GM12865 (cell line): ENCODE results near the gene PPAT.
"Not testable (repeated sequence)": the region's sequence is repeated elsewhere in the genome, so short reads cannot be mapped to it uniquely, and the experiment has no call there.

Experiments used
- DNase-seq: peaks from one replicate; pipeline ENCODE4 v3.0.0; 2010; ENCODE audit warnings: low read depth
- H3K4me3 ChIP-seq: 2 replicates; pipeline ENCODE4 v1.5.1; 2011; ENCODE audit warnings: mild to moderate bottlenecking, low read depth, low read length, control low read depth
- TF ChIP-seq, protein P1 (sequence below): IDR thresholded peaks from 2 replicates; pipeline ENCODE4 v1.5.1; 2011; ENCODE audit warnings: low read length, control low read depth, low read depth, inconsistent platforms; ENCODE audit not compliant: insufficient read depth; ENCODE audit errors: missing control alignments

The PPAT gene

DNA sequence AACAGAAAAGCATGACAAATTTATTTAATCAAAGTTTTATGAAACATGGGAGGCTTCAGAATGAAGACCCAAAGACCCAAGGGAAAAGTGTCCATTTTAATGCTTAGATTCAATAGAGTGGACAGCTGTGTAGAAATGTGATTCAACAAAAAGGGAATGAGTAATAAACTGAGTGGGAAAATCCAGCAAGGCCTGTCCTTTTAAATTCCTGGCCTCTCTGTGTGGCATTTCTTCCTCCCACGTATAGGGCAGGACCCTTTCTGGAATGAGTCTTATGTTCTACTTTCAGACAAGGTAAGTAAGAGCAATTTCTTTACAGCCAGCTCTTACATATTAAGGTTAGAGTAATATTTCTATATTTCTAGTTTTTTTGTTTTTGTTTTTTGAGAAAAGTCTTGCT lies 62.6 kb downstream of the PPAT start:
- TF ChIP-seq, protein P1, sequence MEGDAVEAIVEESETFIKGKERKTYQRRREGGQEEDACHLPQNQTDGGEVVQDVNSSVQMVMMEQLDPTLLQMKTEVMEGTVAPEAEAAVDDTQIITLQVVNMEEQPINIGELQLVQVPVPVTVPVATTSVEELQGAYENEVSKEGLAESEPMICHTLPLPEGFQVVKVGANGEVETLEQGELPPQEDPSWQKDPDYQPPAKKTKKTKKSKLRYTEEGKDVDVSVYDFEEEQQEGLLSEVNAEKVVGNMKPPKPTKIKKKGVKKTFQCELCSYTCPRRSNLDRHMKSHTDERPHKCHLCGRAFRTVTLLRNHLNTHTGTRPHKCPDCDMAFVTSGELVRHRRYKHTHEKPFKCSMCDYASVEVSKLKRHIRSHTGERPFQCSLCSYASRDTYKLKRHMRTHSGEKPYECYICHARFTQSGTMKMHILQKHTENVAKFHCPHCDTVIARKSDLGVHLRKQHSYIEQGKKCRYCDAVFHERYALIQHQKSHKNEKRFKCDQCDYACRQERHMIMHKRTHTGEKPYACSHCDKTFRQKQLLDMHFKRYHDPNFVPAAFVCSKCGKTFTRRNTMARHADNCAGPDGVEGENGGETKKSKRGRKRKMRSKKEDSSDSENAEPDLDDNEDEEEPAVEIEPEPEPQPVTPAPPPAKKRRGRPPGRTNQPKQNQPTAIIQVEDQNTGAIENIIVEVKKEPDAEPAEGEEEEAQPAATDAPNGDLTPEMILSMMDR = no peak
- no peak for DNase-seq
- no peak overlapping the region for H3K4me3 ChIP-seq

DNA sequence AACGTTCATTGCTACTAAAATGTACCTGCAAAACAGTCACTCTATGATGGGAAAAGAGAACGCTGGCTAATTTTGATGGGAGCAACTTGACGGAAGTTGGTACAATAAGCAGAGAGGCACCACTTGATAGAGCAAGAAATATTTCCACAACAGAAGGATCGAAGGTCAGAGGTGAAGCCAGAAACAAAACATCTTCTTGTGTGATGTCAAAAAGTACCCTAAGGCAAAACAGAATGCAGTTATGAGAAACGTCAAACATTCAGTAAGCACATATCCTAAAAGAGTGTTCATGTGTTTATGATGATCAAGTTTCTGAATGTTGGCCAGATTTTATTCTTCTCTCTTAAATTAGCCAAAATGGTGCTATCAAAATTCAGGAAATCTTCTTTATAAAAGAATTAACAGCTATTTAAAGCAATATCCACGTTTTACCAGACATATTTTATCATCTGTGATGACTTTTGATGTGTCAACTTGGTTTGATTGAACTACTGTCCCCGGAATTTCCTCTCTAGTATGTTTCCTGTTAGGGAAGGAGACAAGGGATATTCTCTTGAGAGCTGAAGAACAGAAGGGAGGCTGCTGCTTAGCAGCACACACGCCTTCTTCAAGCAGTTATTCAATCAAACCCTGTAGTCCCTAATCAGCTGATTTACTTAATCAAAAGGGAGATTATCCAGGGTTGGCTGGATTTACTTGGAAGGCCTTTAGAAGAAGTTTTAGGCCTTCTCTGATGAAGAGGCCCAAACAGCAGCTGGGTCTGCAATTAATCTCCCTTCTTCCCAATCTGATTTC lies 63.8 kb downstream of the PPAT start:
- no peak for DNase-seq
- TF ChIP-seq, protein P1 = no peak
- no peak overlapping the region for H3K4me3 ChIP-seq

DNA sequence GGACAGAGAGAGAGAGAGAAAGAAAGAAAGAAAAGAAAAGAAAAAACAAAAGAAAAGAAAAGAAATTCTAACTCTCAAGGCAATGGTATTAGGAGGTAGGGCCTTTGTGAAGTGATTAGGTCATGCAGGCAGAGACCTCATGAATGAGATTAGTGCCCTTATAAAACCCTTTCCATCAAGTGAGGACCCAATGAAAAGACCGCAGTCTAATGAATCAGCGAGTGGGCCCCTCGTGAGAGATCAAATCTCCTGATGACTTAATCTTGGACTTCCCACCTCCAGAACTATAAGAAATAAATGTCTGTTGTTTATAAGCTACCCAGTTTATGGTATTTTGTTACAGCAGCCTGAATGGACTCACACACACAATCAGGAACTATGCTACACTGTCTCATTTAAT lies 65.0 kb downstream of the PPAT start:
- TF ChIP-seq, protein P1 = no peak
- H3K4me3 ChIP-seq = no peak overlapping the region
- no peak for DNase-seq

DNA sequence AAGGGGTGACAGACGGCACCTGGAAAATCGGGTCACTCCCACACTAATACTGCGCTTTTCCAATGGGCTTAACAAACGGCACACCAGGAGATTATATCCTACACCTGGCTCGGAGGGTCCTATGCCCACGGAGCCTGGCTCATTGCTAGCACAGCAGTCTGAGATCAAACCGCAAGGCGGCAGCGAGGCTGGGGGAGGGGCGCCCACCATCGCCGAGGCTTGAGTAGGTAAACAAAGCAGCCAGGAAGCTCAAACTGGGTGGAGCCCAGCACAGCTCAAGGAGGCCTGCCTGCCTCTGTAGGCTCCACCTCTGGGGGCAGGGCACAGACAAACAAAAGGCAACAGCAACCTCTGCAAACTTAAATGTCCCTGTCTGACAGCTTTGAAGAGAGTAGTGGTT lies 72.4 kb downstream of the PPAT start:
- H3K4me3 ChIP-seq, DNase-seq: not testable (repeated sequence)

DNA sequence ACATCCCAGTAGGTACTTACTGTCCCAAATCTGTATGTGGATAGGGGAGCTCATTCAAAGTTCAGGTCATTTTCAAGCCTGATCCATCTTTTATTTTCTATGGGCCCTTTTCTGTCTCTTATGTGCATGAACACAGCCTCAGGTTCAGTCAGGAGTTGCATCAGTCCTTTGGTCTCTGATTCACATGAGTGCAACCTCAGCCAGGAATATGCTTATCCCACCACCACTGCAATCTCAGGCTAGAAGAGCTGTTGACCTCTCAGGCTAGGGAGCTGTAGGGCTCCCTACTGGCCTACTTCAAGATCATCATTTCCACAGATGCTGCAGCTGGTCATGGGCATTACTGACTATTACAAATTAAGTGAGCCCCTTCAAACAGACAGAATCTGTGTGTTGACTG lies 75.3 kb downstream of the PPAT start:
- DNase-seq = no peak
- no peak overlapping the region for H3K4me3 ChIP-seq
- TF ChIP-seq, protein P1 = no peak

DNA sequence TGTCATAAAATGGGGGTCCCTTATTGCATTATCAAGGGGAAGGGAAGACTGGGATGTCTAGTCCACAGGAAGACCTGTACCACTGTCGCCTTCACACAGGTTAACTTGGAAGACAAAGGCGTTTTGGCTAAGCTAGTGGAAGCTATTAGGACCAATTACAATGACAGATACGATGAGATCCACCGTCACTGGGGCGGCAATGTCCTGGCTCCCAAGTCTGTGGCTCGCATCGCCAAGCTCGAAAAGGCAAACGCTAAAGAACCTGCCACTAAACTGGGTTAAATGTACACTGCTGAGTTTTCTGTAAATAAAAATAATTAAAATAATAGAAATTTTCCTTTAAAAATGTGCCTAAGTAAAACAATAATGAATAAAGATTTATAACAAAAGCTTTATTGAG lies 78.8 kb downstream of the PPAT start:
- no peak for DNase-seq

DNA sequence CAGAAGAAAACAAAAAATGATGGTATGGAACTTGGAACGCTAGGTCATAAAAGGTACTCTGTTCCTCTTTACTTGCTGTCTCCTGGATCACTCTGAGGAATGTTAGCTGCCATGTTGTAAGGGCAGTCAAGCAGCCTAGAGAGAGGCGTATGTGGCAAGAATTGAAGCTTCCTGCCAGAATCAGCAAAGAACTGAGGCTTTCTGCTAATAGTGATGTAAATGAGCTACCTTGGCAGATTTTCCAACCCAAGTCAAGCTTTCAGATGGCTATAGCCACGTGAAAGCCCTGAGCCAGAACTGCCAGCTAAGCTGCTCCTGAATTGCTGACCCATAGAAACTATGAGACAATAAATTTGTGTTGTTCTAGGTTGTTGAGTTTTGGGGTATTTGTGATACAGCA lies 86.8 kb downstream of the PPAT start:
- H3K4me3 ChIP-seq = no peak overlapping the region
- no peak for DNase-seq
- TF ChIP-seq, protein P1 = no peak

More for the DNA sequence above, 78.8 kb downstream of the PPAT start:
- H3K4me3 ChIP-seq = no peak overlapping the region
- TF ChIP-seq, protein P1 = no peak
